Hematopoietic multipotent progenitor cell treated with erythropoietin and hydrocortisone succinate and interleukin-3 and kit ligand, for 15 days (in vitro differentiated cells): Measurements from ENCODE around the gene ARMH1.
A peak's percentile ranks its signal among the peaks of the same experiment; 100 is the strongest.
"Not testable (repeated sequence)": the region's sequence is repeated elsewhere in the genome, so short reads cannot be mapped to it uniquely, and the experiment has no call there.

Experiments used
- DNase-seq: peaks from one replicate; pipeline ENCODE4 v3.0.0-alpha.2; 2015; ENCODE audit warnings: low spot score

The ARMH1 gene

DNA sequence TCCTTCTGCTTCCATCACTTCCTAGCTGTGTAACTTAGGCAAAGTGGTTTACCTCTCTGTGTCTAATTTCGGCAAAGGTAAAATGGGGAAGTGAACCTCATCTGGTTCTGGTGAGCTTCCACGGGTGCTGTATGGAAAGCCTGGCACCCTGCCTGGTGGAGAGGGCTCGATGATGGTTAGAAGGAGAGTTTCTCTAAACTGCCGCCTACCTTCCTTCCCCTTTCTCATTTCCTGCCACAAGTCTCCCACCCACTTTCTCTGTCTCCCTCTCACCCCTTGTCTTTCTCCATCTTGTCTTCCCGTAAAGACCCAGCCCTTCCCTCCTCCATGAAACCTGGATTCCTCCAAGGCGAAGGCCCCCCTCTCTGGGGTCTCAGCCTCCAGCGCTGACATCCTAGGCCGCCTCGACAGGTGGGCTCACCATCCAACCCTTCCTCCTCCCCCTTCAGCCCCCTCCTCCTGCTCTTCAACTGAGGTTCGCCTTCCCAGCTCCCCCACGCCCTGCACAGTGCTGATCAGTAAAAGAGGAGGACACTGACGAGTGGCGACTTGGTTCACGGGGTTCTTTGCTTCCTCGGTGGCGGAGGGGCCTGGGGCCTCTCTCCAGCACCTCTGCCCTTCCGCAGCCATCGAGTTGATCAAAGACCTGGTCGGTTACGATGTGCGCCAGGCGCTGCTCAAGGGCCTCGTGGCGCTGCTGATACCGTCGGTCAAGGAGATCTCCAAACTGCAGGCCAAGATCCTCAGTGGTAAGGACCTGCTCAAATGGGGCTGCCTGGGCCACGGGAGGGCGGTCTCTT is 49.2 kb downstream of the ARMH1 start:
- no peak for DNase-seq

- DNase-seq: no peak
Observed at GRCh38 chr1:44724296-44724954, 49.9 kb downstream of the ARMH1 start.

DNA sequence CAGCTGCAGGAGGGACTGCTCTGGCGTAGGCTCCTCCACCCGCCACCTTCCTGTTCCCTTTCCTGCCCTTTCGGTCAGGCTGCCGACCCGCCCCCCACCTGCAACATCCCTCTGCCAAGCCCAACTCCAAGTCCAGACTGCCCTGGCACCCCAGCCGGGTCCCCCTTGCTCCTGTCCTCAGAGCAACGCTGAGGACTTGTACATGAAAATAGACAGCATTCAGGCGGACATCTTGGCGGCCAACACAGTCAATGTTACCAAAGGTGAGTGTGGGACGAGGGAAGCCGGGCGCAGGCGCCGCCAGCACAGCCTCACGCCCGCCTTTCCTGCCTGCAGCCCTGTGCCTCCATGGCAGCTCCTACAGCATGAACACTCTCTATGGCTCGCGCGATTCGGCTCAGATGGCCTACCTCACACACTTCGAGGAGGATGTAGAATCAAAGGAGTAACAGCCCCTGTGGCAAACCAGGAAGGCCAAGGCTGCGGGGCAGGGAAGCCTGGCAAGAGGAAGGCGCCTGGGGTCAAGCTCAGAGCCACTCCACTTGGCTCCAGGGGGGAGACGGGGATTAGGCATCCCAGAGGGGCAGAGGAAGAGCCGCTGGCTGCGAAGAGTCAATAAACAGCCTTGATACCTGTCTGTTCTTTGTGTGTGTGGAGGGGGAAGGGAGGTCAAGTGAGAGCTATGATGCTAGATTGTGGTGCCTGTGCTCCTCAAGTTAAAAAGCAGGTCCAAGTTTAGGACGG is 50.6 kb downstream of the ARMH1 start:
- no peak for DNase-seq

DNA sequence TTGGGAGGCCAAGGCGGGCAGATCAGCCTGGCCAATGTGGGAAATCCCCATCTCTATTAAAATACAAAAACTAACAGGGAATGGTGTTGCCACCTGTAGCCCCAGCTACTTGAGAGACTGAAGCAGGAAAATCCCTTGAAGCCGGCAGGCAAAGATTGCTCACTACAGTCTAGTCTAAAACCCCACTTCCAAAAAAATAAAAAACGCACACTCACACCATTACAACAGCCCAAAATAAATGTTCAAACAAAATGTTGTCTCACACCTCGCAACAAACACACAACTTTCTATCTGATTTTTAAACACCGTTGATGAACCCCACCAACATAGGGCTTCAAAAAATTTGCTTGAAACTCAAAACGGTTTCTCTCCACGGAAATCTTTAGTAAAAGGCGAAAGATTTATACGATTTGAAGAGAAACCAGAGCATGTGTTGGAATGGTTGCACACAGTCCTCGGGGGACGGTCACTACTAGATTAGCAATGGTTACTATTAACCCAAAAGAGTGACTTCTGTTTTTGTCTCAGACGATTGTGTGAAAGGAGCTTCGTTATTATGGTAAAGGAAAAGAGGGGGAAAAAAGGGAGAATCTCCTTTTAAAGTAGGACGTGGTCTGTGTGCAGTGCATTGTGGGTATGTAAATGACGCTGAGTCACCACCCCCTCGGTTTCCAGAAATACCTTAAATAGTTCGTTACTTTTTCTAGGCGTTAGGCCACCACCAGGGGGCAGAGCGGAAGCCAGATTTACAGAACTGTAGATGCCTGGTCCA is 56.4 kb downstream of the ARMH1 start, which contains the start of gene RNU5D-1:
Gene RNU5D-1 (minus strand): TSS at position 430 of the 772 bp plus-strand sequence.
- DNase-seq: peak; percentile 96

GRCh38 chr1:44733365-44733764 is 58.9 kb downstream of the ARMH1 start:
- DNase-seq: no peak

GRCh38 chr1:44733784-44734183 is 59.3 kb downstream of the ARMH1 start:
- DNase-seq: no peak

DNA sequence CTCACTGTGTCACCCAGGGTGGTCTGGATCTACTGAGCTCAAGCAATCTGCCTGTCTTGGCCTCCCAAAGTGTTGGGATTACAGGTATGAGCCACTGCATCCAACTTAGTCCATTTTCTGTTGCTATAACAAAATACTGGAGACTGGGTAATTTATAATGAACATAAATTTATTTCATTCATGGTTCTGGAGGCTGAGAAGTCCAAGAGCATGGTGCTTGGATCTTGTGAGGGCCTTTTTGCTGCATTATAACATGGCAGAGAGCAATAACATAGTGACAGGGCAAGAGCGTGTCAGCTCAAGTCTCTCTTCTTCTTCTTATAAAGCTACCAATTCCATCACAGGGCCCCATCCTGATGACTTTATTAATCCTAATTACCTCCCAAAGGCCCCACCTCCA is 61.5 kb downstream of the ARMH1 start:
- DNase-seq: no peak

- DNase-seq: not testable (repeated sequence)
Observed at GRCh38 chr1:44738953-44739306, 64.4 kb downstream of the ARMH1 start.

- DNase-seq: peak; percentile 98
Observed at GRCh38 chr1:44739307-44740178, 65.0 kb downstream of the ARMH1 start, which contains the start of gene KIF2C. Gene KIF2C, plus strand, starts transcription at chr1:44739837. Its CDS starts 96 bp downstream, at chr1:44739933.

GRCh38 chr1:44740179-44740617 is 65.7 kb downstream of the ARMH1 start:
- no peak for DNase-seq

DNA sequence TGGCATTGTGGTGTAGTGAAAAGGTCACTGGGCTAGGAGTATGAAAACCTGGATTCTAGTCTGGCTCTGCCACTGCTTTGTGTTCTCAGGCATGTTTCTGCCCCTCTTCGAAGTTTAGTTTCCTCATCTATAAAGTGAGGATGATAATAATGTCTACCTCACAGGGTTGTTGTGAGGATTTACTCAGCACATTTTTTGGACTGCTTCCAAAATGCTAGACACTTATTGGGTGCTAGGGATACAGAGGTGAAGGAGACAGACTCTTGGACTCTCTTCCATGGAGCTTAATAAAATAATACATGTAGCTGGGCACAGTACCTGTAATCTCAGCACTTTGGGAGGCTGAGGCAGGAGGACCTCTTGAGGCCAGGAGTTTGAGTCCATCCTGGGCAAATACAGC is 68.7 kb downstream of the ARMH1 start:
- peak; percentile 41 for DNase-seq

GRCh38 chr1:44747878-44748277 is 73.4 kb downstream of the ARMH1 start:
- DNase-seq: no peak

- DNase-seq: no peak
Observed at GRCh38 chr1:44757420-44757819, 82.9 kb downstream of the ARMH1 start.

DNA sequence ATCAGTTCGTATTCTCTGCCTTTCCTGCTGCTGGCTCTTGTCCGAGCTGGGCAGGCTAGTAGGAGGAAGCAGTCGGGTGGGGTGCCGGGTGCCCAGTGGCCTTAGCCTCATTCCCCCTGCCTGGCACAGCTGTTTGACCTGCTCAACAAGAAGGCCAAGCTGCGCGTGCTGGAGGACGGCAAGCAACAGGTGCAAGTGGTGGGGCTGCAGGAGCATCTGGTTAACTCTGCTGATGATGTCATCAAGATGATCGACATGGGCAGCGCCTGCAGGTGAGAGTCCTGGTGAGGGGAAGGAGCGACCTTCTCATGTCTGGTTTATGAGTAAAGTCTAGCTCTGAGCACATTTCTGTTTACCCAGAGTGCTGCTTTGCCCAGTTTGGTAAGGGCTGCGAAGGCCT is 84.6 kb downstream of the ARMH1 start:
- no peak for DNase-seq

DNA sequence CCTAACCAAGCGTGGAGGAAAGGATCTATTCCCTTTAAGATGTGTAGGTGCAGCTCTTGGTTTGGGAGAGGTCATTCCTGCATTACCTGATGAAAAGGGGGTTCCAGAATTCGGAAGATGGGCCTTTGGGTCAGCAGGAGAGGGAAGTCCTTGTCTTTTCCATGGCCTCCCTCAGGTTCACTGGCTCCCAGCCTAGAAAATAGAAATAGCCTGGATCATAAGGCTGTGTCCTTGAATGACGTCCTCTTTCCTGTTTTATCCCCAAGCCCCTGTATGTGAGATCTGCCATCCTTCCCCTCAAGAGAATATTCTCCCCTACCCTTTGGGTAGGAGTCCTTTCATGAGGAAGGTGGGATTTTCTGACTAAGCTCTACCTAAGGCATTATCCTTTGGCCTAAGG is 86.4 kb downstream of the ARMH1 start:
- DNase-seq: no peak

DNA sequence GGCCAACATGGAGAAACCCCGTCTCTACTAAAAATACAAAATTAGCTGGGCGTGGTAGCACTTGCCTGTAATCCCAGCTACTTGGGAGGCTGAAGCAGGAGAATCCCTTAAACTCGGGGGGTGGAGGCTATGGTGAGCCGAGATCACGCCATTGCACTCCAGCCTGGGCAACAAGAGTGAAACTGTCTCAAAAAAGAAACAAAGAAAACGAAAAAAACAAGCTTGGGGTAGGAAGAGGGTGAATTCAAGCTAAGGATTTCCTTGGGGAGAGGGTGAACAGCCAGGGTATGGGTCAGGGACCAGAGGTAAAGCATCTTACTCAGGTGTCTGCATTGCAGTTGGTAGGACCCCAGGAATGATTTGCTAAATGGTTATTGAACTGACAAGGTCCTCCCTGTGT is 91.9 kb downstream of the ARMH1 start:
- not testable (repeated sequence) for DNase-seq
